HEK293 (cell line): ENCODE data around the gene ERBB2.
"Not testable (repeated sequence)": the region's sequence is repeated elsewhere in the genome, so short reads cannot be mapped to it uniquely, and the experiment has no call there.

ENCODE experiments used
- CTCF ChIA-PET: fragments of 350-600 bp; formaldehyde crosslinking; extraction: SDS; loops from one replicate; lab custom pipeline; 2021; ENCODE audit warnings: antibody characterized with exemption; lab: Yijun Ruan, JAX
- POLR2A ChIA-PET: fragments of 300-600 bp; formaldehyde crosslinking; extraction: SDS; loops from one replicate; lab custom pipeline; 2020; ENCODE audit warnings: antibody characterized with exemption, inconsistent platforms; lab: Yijun Ruan, JAX
- H3K27ac ChIP-seq: fragments of 200-500 bp; sonication (Bioruptor generic); 2 replicates; pipeline ENCODE4 v1.5.1; 2014; ENCODE audit warnings: low read depth, low read length, control low read depth, inconsistent platforms; ENCODE audit errors: extremely low read depth
- H3K36me3 ChIP-seq, 2 experiments: fragments of 200-500 bp in 1 of 2; sonication (Bioruptor generic) in 1 of 2; 1 replicate in 1 of 2; 2 replicates in 1 of 2; pipeline ENCODE4 v1.5.1; 2014 to 2017; ENCODE audit warnings: inconsistent platforms in 2 of 2, low read length in 2 of 2; ENCODE audit not compliant: control insufficient read depth in 2 of 2, insufficient read depth in 1 of 2
- H3K4me1 ChIP-seq: fragments of 200-500 bp; sonication (Bioruptor generic); 2 replicates; pipeline ENCODE4 v1.5.1; 2014; ENCODE audit warnings: mild to moderate bottlenecking, low read length, inconsistent platforms; ENCODE audit not compliant: control insufficient read depth, insufficient read depth
- H3K4me3 ChIP-seq: 2 replicates; pipeline ENCODE4 v1.5.1; 2011; ENCODE audit warnings: low read depth, mild to moderate bottlenecking, control low read depth, low read length, moderate library complexity
- H3K9me3 ChIP-seq: fragments of 200-500 bp; sonication (Bioruptor generic); 2 replicates; pipeline ENCODE4 v1.5.1; 2014; ENCODE audit warnings: low read depth, low read length, inconsistent platforms; ENCODE audit not compliant: control insufficient read depth, insufficient read depth
- GLI4 ChIP-seq: fragments of 450-650 bp; formaldehyde crosslinking; IDR thresholded peaks from 2 replicates; pipeline ENCODE4 v1.5.1; 2016; ENCODE audit warnings: missing biosample characterization, missing genetic modification characterization
- GLIS1 ChIP-seq: fragments of 450-650 bp; formaldehyde crosslinking; IDR thresholded peaks from 2 replicates; pipeline ENCODE4 v1.5.1; 2016; ENCODE audit warnings: missing biosample characterization, missing genetic modification characterization
- GLIS2 ChIP-seq: fragments of 450-650 bp; formaldehyde crosslinking; IDR thresholded peaks from 2 replicates; pipeline ENCODE4 v1.5.1; 2016; ENCODE audit warnings: missing biosample characterization, missing genetic modification characterization
- SCRT1 ChIP-seq: fragments of 450-650 bp; formaldehyde crosslinking; IDR thresholded peaks from 2 replicates; pipeline ENCODE4 v1.5.1; 2016; ENCODE audit warnings: missing biosample characterization, missing genetic modification characterization, borderline replicate concordance
- ZBTB1 ChIP-seq: fragments of 450-650 bp; formaldehyde crosslinking; IDR thresholded peaks from 2 replicates; pipeline ENCODE4 v1.5.1; 2016; ENCODE audit warnings: missing biosample characterization, missing genetic modification characterization
- ZBTB17 ChIP-seq: fragments of 450-650 bp; formaldehyde crosslinking; IDR thresholded peaks from 2 replicates; pipeline ENCODE4 v1.5.1; 2016; ENCODE audit warnings: missing biosample characterization, missing genetic modification characterization
- ZBTB48 ChIP-seq: fragments of 450-650 bp; formaldehyde crosslinking; IDR thresholded peaks from 2 replicates; pipeline ENCODE4 v1.5.1; 2016; ENCODE audit warnings: missing biosample characterization, missing genetic modification characterization
- ZFP41 ChIP-seq: fragments of 450-650 bp; formaldehyde crosslinking; IDR thresholded peaks from 2 replicates; pipeline ENCODE4 v1.5.1; 2016; ENCODE audit warnings: missing biosample characterization, missing genetic modification characterization, borderline replicate concordance
- ZIC2 ChIP-seq: fragments of 450-650 bp; formaldehyde crosslinking; IDR thresholded peaks from 2 replicates; pipeline ENCODE4 v1.5.1; 2016; ENCODE audit warnings: missing biosample characterization, missing genetic modification characterization
- ZNF121 ChIP-seq: fragments of 450-650 bp; formaldehyde crosslinking; IDR thresholded peaks from 2 replicates; pipeline ENCODE4 v1.5.1; 2016; ENCODE audit warnings: missing biosample characterization, missing genetic modification characterization
- ZNF2 ChIP-seq: fragments of 450-650 bp; formaldehyde crosslinking; IDR thresholded peaks from 2 replicates; pipeline ENCODE4 v1.5.1; 2016; ENCODE audit warnings: missing biosample characterization, missing genetic modification characterization
- ZNF335 ChIP-seq: fragments of 450-650 bp; formaldehyde crosslinking; conservative IDR thresholded peaks from 2 replicates; pipeline ENCODE4 v1.5.1; 2016; ENCODE audit warnings: missing biosample characterization, missing genetic modification characterization
- ZNF37A ChIP-seq: fragments of 450-650 bp; IDR thresholded peaks from 2 replicates; pipeline ENCODE4 v1.5.1; 2018; ENCODE audit warnings: missing biosample characterization, missing genetic modification characterization
- ZNF501 ChIP-seq: fragments of 450-650 bp; formaldehyde crosslinking; IDR thresholded peaks from 2 replicates; pipeline ENCODE4 v1.5.1; 2016; ENCODE audit warnings: missing biosample characterization, missing genetic modification characterization
- ZNF600 ChIP-seq: fragments of 450-650 bp; formaldehyde crosslinking; IDR thresholded peaks from 2 replicates; pipeline ENCODE4 v1.5.1; 2016; ENCODE audit warnings: missing biosample characterization, missing genetic modification characterization
- ZNF791 ChIP-seq: fragments of 450-650 bp; formaldehyde crosslinking; IDR thresholded peaks from 2 replicates; pipeline ENCODE4 v1.5.1; 2016; ENCODE audit warnings: missing biosample characterization, missing genetic modification characterization
- TF ChIP-seq, protein P1 (sequence below): fragments of 450-650 bp; formaldehyde crosslinking; IDR thresholded peaks from 2 replicates; pipeline ENCODE4 v1.5.1; 2017; ENCODE audit warnings: missing biosample characterization, missing genetic modification characterization
- TF ChIP-seq, protein P2 (sequence below): fragments of 450-650 bp; formaldehyde crosslinking; IDR thresholded peaks from 2 replicates; pipeline ENCODE4 v1.5.1; 2016; ENCODE audit warnings: missing biosample characterization, missing genetic modification characterization
- TF ChIP-seq, protein P3 (sequence below): fragments of 450-650 bp; formaldehyde crosslinking; IDR thresholded peaks from 2 replicates; pipeline ENCODE4 v1.5.1; 2016; ENCODE audit warnings: missing biosample characterization, missing genetic modification characterization
- TF ChIP-seq, protein P4 (sequence below): fragments of 450-650 bp; formaldehyde crosslinking; IDR thresholded peaks from 2 replicates; pipeline ENCODE4 v1.5.1; 2017; ENCODE audit warnings: missing biosample characterization, mild to moderate bottlenecking, missing genetic modification characterization, moderate library complexity

Gene ERBB2

DNA sequence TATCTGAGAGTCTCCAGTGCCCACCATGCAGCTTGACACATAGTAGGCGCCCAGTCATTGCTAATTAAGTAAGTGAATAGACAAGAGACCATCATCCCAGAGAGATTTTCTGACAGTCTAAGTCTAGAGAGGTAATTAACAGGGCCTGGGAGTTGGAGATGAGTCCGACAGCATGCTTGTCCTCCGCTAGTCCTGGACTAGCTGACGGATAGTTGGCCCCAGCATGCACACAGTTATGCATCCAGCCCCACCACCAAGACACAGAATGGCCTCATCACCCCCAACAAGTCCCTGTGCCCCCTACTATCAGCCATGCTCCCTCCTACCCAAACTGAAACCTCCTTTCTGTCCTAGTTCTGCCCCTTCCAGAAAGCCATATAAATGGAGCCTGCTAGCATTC lies 47.9 kb downstream of the ERBB2 start:
- peaks cover 4% of the 10 kb centered on the region; the same call in 1 of the 2 replicates for H3K4me1 ChIP-seq
- CTCF ChIA-PET: interaction anchor here (0.6 to 10.1 kb wide), 4 partner anchors 12 to 124 kb away, joined by 3 to 140 read pairs (median 4); partner anchors contain the start of gene PPP1R1B
- H3K36me3 ChIP-seq: no peaks in the 10 kb centered on the region
- H3K9me3 ChIP-seq: no peaks in the 10 kb centered on the region
- H3K4me3 ChIP-seq: no peak overlapping the region
- H3K27ac ChIP-seq: no peak overlapping the region
- POLR2A ChIA-PET: interaction anchor here (1.8 kb wide), 1 partner anchor 18 kb away, joined by 4 read pairs; the partner anchor contains the start of gene MIEN1
- TF ChIP-seq ZNF2 (tag by site-specific recombination): no peak

DNA sequence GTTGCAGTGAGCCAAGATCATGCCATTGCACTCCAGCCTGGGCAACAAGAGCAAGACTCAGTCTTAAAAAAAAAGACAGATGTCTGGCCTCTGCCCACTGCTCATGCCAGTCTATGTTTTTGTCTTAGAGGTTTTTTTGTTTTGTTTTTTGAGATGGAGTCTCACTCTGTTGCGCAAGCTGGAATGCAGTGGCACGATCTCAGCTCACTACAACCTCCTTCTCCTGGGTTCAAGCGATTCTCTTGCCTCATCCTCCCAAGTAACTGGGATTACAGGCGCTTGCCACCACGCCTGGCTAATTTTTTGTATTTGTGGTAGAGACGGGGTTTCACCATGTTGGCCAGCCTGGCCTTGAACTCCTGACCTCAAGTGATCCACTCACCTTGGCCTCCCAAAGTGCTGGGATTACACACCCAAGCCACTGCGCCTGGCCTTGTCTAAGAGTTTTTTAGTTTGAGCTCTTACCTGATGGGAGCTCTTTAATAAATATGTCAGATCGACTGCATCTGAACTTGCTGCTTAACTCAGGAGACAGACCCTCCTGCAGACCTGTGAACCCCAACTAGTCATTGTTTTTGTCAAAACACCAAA lies 48.7 kb downstream of the ERBB2 start:
- not testable (repeated sequence) for H3K4me1 ChIP-seq, H3K9me3 ChIP-seq, H3K4me3 ChIP-seq, H3K27ac ChIP-seq, H3K36me3 ChIP-seq
- ChIA-PET CTCF (interaction anchor here (0.6 to 10.1 kb wide), 6 partner anchors 49 to 353 kb away, joined by 3 to 140 read pairs (median 4); partner anchors contain the start of genes ERBB2 and PPP1R1B), POLR2A (interaction anchor here (0.8 to 1.8 kb wide), 2 partner anchors 18 to 127 kb away, joined by 3 to 4 read pairs; partner anchors contain the start of gene MIEN1)

DNA sequence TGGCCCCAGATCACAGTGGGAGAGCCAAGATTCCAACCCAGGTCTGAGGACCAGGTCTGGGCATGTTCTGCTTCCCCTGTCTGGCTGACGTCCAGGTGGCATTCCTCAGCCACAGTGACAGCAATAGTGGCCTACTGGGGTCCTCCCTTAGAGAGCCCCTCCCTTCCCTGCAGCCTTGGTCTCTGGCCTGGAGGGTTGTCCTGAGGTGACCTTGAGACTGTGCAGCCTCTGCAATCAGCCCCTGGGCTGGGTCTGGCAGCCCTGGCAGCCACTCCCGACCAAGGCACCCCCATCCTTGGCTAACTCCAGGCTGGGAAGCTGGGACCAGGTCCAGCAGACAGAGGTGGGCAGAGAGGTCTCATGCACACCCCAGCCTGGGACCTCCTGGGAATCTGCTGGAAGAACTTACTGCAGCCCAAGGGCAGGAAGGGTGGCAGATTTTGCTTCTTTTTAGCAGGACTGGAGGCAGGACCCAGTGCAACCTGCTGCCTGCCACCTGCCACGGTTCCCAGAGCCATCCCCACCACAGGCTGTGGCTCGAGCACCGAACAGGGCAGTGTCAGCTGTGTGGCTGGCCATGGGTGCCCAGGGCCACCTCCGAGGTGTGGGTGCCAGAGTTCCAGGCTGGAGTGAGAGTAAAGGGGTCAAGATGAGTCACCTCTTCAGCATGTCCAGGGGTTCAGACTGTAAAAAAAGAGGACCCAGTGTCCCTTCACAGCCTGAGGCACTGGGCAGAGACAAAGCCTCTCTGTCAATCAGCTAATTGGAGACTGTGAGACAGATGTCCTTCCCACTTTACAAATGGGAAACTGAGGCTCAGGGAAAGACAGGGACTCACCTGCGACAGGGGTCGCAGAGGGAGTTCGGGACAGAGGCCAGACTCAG lies 50.5 kb downstream of the ERBB2 start:
- TF ChIP-seq, protein P1, sequence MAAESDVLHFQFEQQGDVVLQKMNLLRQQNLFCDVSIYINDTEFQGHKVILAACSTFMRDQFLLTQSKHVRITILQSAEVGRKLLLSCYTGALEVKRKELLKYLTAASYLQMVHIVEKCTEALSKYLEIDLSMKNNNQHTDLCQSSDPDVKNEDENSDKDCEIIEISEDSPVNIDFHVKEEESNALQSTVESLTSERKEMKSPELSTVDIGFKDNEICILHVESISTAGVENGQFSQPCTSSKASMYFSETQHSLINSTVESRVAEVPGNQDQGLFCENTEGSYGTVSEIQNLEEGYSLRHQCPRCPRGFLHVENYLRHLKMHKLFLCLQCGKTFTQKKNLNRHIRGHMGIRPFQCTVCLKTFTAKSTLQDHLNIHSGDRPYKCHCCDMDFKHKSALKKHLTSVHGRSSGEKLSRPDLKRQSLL: 0 out of 2 replicates have a peak, but pooled peaks have one; percentile 30
- no peak for TF ChIP-seq GLI4 (tag by site-specific recombination)
- TF ChIP-seq GLIS1: peak; percentile 89
- TF ChIP-seq ZNF501 (tag by site-specific recombination): no peak
- TF ChIP-seq, protein P2, sequence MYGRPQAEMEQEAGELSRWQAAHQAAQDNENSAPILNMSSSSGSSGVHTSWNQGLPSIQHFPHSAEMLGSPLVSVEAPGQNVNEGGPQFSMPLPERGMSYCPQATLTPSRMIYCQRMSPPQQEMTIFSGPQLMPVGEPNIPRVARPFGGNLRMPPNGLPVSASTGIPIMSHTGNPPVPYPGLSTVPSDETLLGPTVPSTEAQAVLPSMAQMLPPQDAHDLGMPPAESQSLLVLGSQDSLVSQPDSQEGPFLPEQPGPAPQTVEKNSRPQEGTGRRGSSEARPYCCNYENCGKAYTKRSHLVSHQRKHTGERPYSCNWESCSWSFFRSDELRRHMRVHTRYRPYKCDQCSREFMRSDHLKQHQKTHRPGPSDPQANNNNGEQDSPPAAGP (tag by site-specific recombination): peak; percentile 60
- TF ChIP-seq ZIC2: peak; percentile 70; the same call in 1 of the 2 replicates
- peak; percentile 58 for TF ChIP-seq ZBTB17 (tag by site-specific recombination)
- no peak for TF ChIP-seq ZBTB1 (tag by site-specific recombination)
- TF ChIP-seq SCRT1: 0 out of 2 replicates have a peak, but pooled peaks have one; percentile 9
- 0 out of 2 replicates have a peak, but pooled peaks have one; percentile 15 for TF ChIP-seq ZBTB48 (tag by site-specific recombination)
- TF ChIP-seq, protein P3, sequence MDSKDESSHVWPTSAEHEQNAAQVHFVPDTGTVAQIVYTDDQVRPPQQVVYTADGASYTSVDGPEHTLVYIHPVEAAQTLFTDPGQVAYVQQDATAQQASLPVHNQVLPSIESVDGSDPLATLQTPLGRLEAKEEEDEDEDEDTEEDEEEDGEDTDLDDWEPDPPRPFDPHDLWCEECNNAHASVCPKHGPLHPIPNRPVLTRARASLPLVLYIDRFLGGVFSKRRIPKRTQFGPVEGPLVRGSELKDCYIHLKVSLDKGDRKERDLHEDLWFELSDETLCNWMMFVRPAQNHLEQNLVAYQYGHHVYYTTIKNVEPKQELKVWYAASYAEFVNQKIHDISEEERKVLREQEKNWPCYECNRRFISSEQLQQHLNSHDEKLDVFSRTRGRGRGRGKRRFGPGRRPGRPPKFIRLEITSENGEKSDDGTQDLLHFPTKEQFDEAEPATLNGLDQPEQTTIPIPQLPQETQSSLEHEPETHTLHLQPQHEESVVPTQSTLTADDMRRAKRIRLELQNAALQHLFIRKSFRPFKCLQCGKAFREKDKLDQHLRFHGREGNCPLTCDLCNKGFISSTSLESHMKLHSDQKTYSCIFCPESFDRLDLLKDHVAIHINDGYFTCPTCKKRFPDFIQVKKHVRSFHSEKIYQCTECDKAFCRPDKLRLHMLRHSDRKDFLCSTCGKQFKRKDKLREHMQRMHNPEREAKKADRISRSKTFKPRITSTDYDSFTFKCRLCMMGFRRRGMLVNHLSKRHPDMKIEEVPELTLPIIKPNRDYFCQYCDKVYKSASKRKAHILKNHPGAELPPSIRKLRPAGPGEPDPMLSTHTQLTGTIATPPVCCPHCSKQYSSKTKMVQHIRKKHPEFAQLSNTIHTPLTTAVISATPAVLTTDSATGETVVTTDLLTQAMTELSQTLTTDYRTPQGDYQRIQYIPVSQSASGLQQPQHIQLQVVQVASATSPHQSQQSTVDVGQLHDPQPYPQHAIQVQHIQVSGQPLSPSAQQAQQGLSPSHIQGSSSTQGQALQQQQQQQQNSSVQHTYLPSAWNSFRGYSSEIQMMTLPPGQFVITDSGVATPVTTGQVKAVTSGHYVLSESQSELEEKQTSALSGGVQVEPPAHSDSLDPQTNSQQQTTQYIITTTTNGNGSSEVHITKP (tag by site-specific recombination): 0 out of 2 replicates have a peak, but pooled peaks have one; percentile 15
- no peak for TF ChIP-seq ZNF791 (tag by site-specific recombination)
- TF ChIP-seq ZFP41: no peak
- TF ChIP-seq, protein P4, sequence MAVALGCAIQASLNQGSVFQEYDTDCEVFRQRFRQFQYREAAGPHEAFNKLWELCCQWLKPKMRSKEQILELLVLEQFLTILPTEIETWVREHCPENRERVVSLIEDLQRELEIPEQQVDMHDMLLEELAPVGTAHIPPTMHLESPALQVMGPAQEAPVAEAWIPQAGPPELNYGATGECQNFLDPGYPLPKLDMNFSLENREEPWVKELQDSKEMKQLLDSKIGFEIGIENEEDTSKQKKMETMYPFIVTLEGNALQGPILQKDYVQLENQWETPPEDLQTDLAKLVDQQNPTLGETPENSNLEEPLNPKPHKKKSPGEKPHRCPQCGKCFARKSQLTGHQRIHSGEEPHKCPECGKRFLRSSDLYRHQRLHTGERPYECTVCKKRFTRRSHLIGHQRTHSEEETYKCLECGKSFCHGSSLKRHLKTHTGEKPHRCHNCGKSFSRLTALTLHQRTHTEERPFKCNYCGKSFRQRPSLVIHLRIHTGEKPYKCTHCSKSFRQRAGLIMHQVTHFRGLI (tag by site-specific recombination): no peak
- TF ChIP-seq GLIS2: peak; percentile 49
- peak; percentile 62; the same call in 1 of the 2 replicates for TF ChIP-seq ZNF600
- TF ChIP-seq ZNF335: 0 out of 2 replicates have a peak, but pooled peaks have one; percentile 29
- no peak for TF ChIP-seq ZNF121
- TF ChIP-seq ZNF37A: no peak
- Histone ChIP-seq H3K36me3 (no peaks in the 10 kb centered on the region), H3K4me3 (no peak overlapping the region), H3K9me3 (no peaks in the 10 kb centered on the region), H3K4me1 (peaks cover 4% of the 10 kb centered on the region; the same call in 1 of the 2 replicates), H3K27ac (peak overlapping the region; percentile 14; the same call in 1 of the 2 replicates)
- ChIA-PET CTCF (interaction anchor here (0.6 to 10.1 kb wide), 5 partner anchors 9 to 127 kb away, joined by 3 to 140 read pairs (median 5); partner anchors contain the start of genes MIEN1 and PPP1R1B), POLR2A (interaction anchor here (1.0 kb wide), 1 partner anchor 20 kb away, joined by 3 read pairs; the partner anchor contains the start of gene MIEN1)
